ENCODE measurements around the gene HIC1.

GRCh38 chr17:2075336-2076086 is 20.6 kb downstream of the HIC1 start:
- TF ChIP-seq, protein P1, sequence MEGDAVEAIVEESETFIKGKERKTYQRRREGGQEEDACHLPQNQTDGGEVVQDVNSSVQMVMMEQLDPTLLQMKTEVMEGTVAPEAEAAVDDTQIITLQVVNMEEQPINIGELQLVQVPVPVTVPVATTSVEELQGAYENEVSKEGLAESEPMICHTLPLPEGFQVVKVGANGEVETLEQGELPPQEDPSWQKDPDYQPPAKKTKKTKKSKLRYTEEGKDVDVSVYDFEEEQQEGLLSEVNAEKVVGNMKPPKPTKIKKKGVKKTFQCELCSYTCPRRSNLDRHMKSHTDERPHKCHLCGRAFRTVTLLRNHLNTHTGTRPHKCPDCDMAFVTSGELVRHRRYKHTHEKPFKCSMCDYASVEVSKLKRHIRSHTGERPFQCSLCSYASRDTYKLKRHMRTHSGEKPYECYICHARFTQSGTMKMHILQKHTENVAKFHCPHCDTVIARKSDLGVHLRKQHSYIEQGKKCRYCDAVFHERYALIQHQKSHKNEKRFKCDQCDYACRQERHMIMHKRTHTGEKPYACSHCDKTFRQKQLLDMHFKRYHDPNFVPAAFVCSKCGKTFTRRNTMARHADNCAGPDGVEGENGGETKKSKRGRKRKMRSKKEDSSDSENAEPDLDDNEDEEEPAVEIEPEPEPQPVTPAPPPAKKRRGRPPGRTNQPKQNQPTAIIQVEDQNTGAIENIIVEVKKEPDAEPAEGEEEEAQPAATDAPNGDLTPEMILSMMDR (IDR thresholded peaks at IDR 0.05) = no peak
- TF ChIP-seq POLR2A (IDR thresholded peaks at IDR 0.05) (no peak), EP300 (IDR thresholded peaks at IDR 0.05) (no peak), POLR2AphosphoS5 (IDR thresholded peaks at IDR 0.05) (peak in 1 of 4 donors; percentile 22)

Measured in sigmoid colon (tissue), 4 donors.